22Rv1 (cell line): ENCODE results near the gene PLIN5.
"Not testable (repeated sequence)": the region's sequence is repeated elsewhere in the genome, so short reads cannot be mapped to it uniquely, and the experiment has no call there.

Experiments used
- H3K27ac ChIP-seq: fragments of 450-650 bp; 2 replicates; pipeline ENCODE4 v1.5.1; 2017
- CTCF ChIP-seq: fragments of 450-650 bp; IDR thresholded peaks from 2 replicates; pipeline ENCODE4 v1.5.1; 2017; ENCODE audit warnings: mild to moderate bottlenecking
- ZFX ChIP-seq: fragments of 450-650 bp; IDR thresholded peaks from 2 replicates; pipeline ENCODE4 v1.6.1; 2017; ENCODE audit warnings: antibody characterized with exemption, borderline replicate concordance

The PLIN5 gene

GRCh38 chr19:4537953-4538600 is 3.1 kb upstream of the PLIN5 start:
- no peak for TF ChIP-seq ZFX
- no peak overlapping the region for H3K27ac ChIP-seq

GRCh38 chr19:4536798-4537197 is 1.8 kb upstream of the PLIN5 start:
- TF ChIP-seq ZFX = no peak
- no peak for TF ChIP-seq CTCF

GRCh38 chr19:4533835-4534424 is 1.1 kb downstream of the PLIN5 start:
- no peak overlapping the region for H3K27ac ChIP-seq
- TF ChIP-seq CTCF = no peak
- no peak for TF ChIP-seq ZFX

More at GRCh38 chr19:4536798-4537197, 1.8 kb upstream of the PLIN5 start:
- peak overlapping the region; percentile 15; the same call in 1 of the 2 replicates for H3K27ac ChIP-seq

- TF ChIP-seq CTCF = no peak
- TF ChIP-seq ZFX = no peak
- no peak overlapping the region for H3K27ac ChIP-seq
Measured at GRCh38 chr19:4533334-4533733, 1.7 kb downstream of the PLIN5 start.

GRCh38 chr19:4531562-4532165 is 3.4 kb downstream of the PLIN5 start:
- no peak for TF ChIP-seq CTCF

GRCh38 chr19:4529924-4530522 is 5.0 kb downstream of the PLIN5 start:
- no peak overlapping the region for H3K27ac ChIP-seq
- TF ChIP-seq ZFX (no peak), CTCF (no peak)

More at GRCh38 chr19:4531562-4532165, 3.4 kb downstream of the PLIN5 start:
- no peak overlapping the region for H3K27ac ChIP-seq

GRCh38 chr19:4528843-4529242 is 6.2 kb downstream of the PLIN5 start:
- TF ChIP-seq CTCF = no peak
- no peak for TF ChIP-seq ZFX
- H3K27ac ChIP-seq = no peak overlapping the region

- not testable (repeated sequence) for H3K27ac ChIP-seq
Measured at GRCh38 chr19:4527377-4527776, 7.6 kb downstream of the PLIN5 start.
